Common myeloid progenitor, CD34-positive (primary cell): Measurements from ENCODE around the gene TMEFF1.

Experiments
- CTCF ChIA-PET: fragments of 350-600 bp; sonication (Branson Sonifier 250); formaldehyde crosslinking; loops from one replicate; lab custom pipeline; 2021; ENCODE audit warnings: antibody characterized with exemption; lab: Charles Lee
- POLR2A ChIA-PET: fragments of 350-600 bp; sonication (Branson Sonifier 250); formaldehyde crosslinking; loops from one replicate; lab custom pipeline; 2021; ENCODE audit warnings: antibody characterized with exemption; lab: Charles Lee
- DNase-seq, 3 donors: peaks; one replicate each; pipeline versions ENCODE4 v3.0.0 to v3.0.0-alpha.2; 2013
- H3K27ac ChIP-seq, 2 experiments: 1 replicate in 1 of 2; 2 replicates in 1 of 2; pipeline ENCODE4 v1.7.0; 2013; ENCODE audit warnings: inconsistent platforms in 2 of 2, low read length in 2 of 2, mild to moderate bottlenecking in 2 of 2, low read depth in 1 of 2, moderate library complexity in 1 of 2; ENCODE audit not compliant: severe bottlenecking in 2 of 2, insufficient read depth in 1 of 2, poor library complexity in 1 of 2
- H3K27me3 ChIP-seq, 5 experiments: replicated peaks in 2 of 5; 1 replicate in 3 of 5; 2 replicates in 2 of 5; pipeline versions ENCODE4 v1.6.1 to v1.7.0; 2013; ENCODE audit warnings: low read length in 4 of 5, mild to moderate bottlenecking in 2 of 5, moderate library complexity in 2 of 5, inconsistent platforms in 1 of 5; ENCODE audit not compliant: insufficient read depth in 5 of 5, control insufficient read depth in 4 of 5
- H3K36me3 ChIP-seq, 4 experiments: 1 replicate in 2 of 4; 2 replicates in 2 of 4; pipeline versions ENCODE4 v1.6.1 to v1.7.0; 2013; ENCODE audit warnings: low read length in 3 of 4, control low read depth in 1 of 4, mild to moderate bottlenecking in 1 of 4; ENCODE audit not compliant: control insufficient read depth in 4 of 4, insufficient read depth in 4 of 4
- H3K4me1 ChIP-seq, 4 experiments: 1 replicate in 3 of 4; 2 replicates in 1 of 4; pipeline versions ENCODE4 v1.6.1 to v1.7.1; 2013; ENCODE audit warnings: low read length in 3 of 4, mild to moderate bottlenecking in 3 of 4, control low read depth in 1 of 4, inconsistent platforms in 1 of 4, moderate library complexity in 1 of 4; ENCODE audit not compliant: control insufficient read depth in 4 of 4, insufficient read depth in 4 of 4; ENCODE audit errors: control extremely low read depth in 1 of 4
- H3K4me3 ChIP-seq, 7 experiments: 1 replicate in 4 of 7; 2 replicates in 3 of 7; pipeline versions ENCODE4 v1.5.1 to v1.7.0; 2013; ENCODE audit warnings: mild to moderate bottlenecking in 7 of 7, low read length in 6 of 7, moderate library complexity in 6 of 7, inconsistent platforms in 2 of 7, low read depth in 2 of 7, control low read depth in 1 of 7; ENCODE audit not compliant: insufficient read depth in 4 of 7, control insufficient read depth in 1 of 7; ENCODE audit errors: extremely low read depth in 1 of 7
- H3K9me3 ChIP-seq, 5 experiments: 1 replicate in 4 of 5; 2 replicates in 1 of 5; pipeline versions ENCODE4 v1.6.1 to v1.7.1; 2013; ENCODE audit warnings: low read length in 4 of 5, mild to moderate bottlenecking in 2 of 5, inconsistent platforms in 1 of 5, low read depth in 1 of 5, moderate library complexity in 1 of 5; ENCODE audit not compliant: control insufficient read depth in 4 of 5, insufficient read depth in 2 of 5; ENCODE audit errors: control extremely low read depth in 1 of 5
- WGBS: methylation state at CpG from one replicate; pipeline ENCODE4 v1.1.5; 2013; ENCODE audit not compliant: insufficient coverage; 5-methylcytosine and 5-hydroxymethylcytosine counted together

The TMEFF1 gene

GRCh38 chr9:100597236-100597635, 124.3 kb downstream of the TMEFF1 start:
- ChIA-PET POLR2A (no interaction called here), CTCF (interaction anchor here (1.0 to 2.3 kb wide), 7 partner anchors 9 to 1366 kb away, joined by 3 to 8 read pairs (median 3); no protein-coding TSS in a partner anchor)
- no peak for DNase-seq
- H3K27me3 ChIP-seq: peaks cover 0 to 5% (median 2%) of the 10 kb centered on the region in 5 experiments
- 100% methylated on average over 1 of the region's 6 CpGs for WGBS
- no peak overlapping the region for H3K4me3 ChIP-seq
- H3K9me3 ChIP-seq: no peaks in the 10 kb centered on the region
- H3K4me1 ChIP-seq: peaks cover 0 to 13% (median 9%) of the 10 kb centered on the region in 4 experiments
- H3K27ac ChIP-seq: no peak overlapping the region
- H3K36me3 ChIP-seq: no peaks in the 10 kb centered on the region

DNA sequence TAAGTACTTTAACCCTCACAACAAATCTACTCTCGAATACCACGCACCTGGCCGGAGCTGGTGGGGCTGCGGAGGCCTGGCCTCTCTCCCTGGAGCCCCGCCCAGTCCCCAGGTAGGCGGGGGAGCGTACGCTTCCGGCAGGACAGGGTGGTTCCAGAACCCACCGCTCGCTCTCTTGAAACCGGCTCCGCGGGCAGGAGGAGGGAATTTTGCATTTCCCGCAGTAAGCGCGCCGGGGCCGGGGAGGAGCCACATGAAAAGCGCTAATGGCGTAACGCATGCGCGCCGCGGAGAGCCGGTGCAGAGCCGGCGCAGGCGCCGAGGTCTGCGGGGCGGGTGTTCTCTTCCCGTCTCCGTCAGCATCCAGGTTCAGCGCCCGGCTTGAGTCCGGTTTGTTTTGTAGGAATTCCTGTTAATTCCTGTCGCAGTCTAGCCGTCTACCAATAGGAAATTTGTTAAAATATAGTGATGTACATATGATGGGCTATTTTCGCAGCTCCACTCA, 125.7 kb downstream of the TMEFF1 start:
- 0% methylated on average over 33 of the region's 41 CpGs for WGBS
- peak; percentile 70 to 79 (median 77) for DNase-seq
- H3K4me3 ChIP-seq: peak overlapping the region; percentile 50 to 84 (median 68)
- H3K27me3 ChIP-seq: peaks cover 0 to 5% (median 2%) of the 10 kb centered on the region in 5 experiments
- ChIA-PET CTCF (interaction anchor here (0.5 to 5.4 kb wide), 5 partner anchors 10 to 712 kb away, joined by 3 to 62 read pairs (median 4); no protein-coding TSS in a partner anchor), POLR2A (no interaction called here)
- H3K36me3 ChIP-seq: no peaks in the 10 kb centered on the region
- H3K27ac ChIP-seq: no peak overlapping the region
- peaks cover 0 to 13% (median 9%) of the 10 kb centered on the region in 4 experiments for H3K4me1 ChIP-seq
- no peaks in the 10 kb centered on the region for H3K9me3 ChIP-seq

DNA sequence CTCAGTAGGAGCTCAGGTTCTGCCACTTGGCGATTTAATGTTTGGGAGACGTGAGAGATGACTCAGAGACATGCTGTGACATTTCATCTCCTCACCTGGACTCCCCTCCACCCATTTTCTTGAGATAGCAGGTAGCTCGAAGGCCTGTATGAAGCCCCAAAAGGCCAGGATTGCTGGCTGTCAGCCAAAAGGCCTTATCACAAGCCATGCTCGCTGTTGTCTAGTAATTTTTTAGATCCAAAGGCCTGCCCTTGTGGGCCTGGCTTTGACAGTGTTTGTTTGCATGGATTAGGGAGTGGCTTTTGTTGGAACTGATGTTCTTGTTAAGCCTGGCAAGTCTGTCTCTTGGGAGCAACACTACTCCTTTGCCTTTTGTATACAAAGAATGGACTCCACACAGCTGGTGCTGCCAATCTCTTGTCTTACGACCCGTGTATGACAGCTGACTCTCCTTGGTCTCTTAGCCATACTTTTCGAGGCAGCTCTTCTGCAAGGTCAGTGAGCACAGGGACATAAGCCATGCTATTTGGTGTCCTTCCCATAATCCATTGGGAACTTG, 127.7 kb downstream of the TMEFF1 start:
- Histone ChIP-seq H3K4me1 (peaks cover 0 to 13% (median 9%) of the 10 kb centered on the region in 4 experiments), H3K27ac (no peak overlapping the region), H3K9me3 (no peaks in the 10 kb centered on the region), H3K36me3 (no peaks in the 10 kb centered on the region), H3K4me3 (no peak overlapping the region), H3K27me3 (peaks cover 0 to 5% (median 2%) of the 10 kb centered on the region in 5 experiments)
- no peak for DNase-seq
- WGBS: 92% methylated on average over 7 of the region's 7 CpGs
- POLR2A ChIA-PET: no interaction called here
- CTCF ChIA-PET: interaction anchor here (0.9 to 5.4 kb wide), 18 partner anchors 10 to 740 kb away, joined by 3 to 62 read pairs (median 6); no protein-coding TSS in a partner anchor

- Histone ChIP-seq H3K4me3 (no peak overlapping the region), H3K27ac (no peak overlapping the region), H3K9me3 (no peaks in the 10 kb centered on the region), H3K36me3 (no peaks in the 10 kb centered on the region), H3K27me3 (peaks cover 0 to 5% (median 2%) of the 10 kb centered on the region in 5 experiments), H3K4me1 (peaks cover 0 to 13% (median 9%) of the 10 kb centered on the region in 4 experiments)
- POLR2A ChIA-PET: no interaction called here
- peak; percentile 57 to 78 (median 66) for DNase-seq
- CTCF ChIA-PET: interaction anchor here (0.7 to 5.4 kb wide), 21 partner anchors 9 to 739 kb away, joined by 3 to 62 read pairs (median 6); no protein-coding TSS in a partner anchor
Observed at GRCh38 chr9:100601216-100601615, 128.3 kb downstream of the TMEFF1 start.

GRCh38 chr9:100602342-100602801, 129.4 kb downstream of the TMEFF1 start:
- Histone ChIP-seq H3K9me3 (no peaks in the 10 kb centered on the region), H3K27me3 (peaks cover 0 to 6% (median 4%) of the 10 kb centered on the region in 5 experiments), H3K4me1 (peaks cover 0 to 13% (median 9%) of the 10 kb centered on the region in 4 experiments), H3K36me3 (no peaks in the 10 kb centered on the region), H3K27ac (no peak overlapping the region), H3K4me3 (no peak overlapping the region)
- ChIA-PET POLR2A (no interaction called here), CTCF (interaction anchor here (0.7 to 5.4 kb wide), 23 partner anchors 11 to 1437 kb away, joined by 3 to 62 read pairs (median 5); no protein-coding TSS in a partner anchor)
- DNase-seq: peak; percentile 40 to 62 (median 51)
- 100% methylated on average over 1 of the region's 2 CpGs for WGBS

DNA sequence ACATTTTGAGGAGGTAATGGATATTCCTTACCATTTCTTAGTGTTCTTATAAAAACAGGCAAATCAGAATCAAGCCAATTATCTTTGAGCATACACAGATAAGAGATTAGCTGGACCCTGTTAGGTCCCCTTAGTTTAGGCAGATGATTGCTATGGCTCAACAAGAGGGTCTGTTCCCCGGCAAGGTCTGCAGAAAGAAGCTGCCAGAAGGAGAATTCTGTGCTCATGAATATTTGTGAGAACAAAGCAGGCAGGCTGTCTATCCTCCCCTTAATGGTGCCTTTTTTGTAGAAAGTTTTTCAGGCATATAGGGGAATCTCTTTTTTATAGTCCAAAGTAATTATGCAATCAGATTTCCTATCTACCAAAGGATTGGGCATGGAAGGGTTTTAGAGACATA, 132.5 kb downstream of the TMEFF1 start:
- H3K4me1 ChIP-seq: no peaks in the 10 kb centered on the region
- CTCF ChIA-PET: interaction anchor here (1.4 kb wide), 1 partner anchor 630 kb away, joined by 3 read pairs; no protein-coding TSS in a partner anchor

DNA sequence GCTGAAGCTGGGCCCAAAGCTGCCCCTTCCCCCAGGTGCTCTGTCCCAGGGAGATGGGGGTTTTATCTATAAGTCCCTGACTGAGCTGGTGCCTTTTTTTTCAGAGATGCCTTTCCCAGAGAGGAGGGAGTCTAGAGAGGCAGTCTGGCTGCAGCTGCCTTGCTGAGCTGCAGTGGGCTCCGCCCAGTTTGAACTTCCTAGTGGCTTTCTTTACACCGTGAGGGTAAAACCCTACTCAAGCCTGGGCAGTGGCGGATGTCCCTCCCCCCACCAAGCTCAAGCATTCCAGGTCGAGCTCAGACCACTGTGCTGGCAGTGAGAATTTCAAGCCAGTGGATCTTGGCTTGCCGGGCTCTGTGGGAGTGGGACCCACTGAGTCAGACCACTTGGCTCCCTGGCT, 146.2 kb downstream of the TMEFF1 start:
- WGBS: 85% methylated on average over 5 of the region's 5 CpGs
- Histone ChIP-seq H3K9me3 (peaks cover 0 to 15% (median 0%) of the 10 kb centered on the region in 5 experiments), H3K4me1 (no peaks in the 10 kb centered on the region), H3K36me3 (no peaks in the 10 kb centered on the region), H3K4me3 (no peak overlapping the region), H3K27ac (no peak overlapping the region), H3K27me3 (no peaks in the 10 kb centered on the region)
- ChIA-PET CTCF (no interaction called here), POLR2A (no interaction called here)
- DNase-seq: no peak

More for the DNA sequence above, 132.5 kb downstream of the TMEFF1 start:
- Histone ChIP-seq H3K4me3 (no peak overlapping the region), H3K36me3 (no peaks in the 10 kb centered on the region), H3K27ac (no peak overlapping the region), H3K9me3 (peaks cover 0 to 3% (median 0%) of the 10 kb centered on the region in 5 experiments), H3K27me3 (peaks cover 0 to 6% (median 0%) of the 10 kb centered on the region in 5 experiments)
- POLR2A ChIA-PET: no interaction called here
- WGBS: 100% methylated on average over 1 of the region's 1 CpG
- no peak for DNase-seq
